Endothelial cell of umbilical vein (primary cell): ENCODE results near the gene FHOD3. TPM values are rescaled to one million over a fixed set of nuclear protein-coding genes. Genes with fewer than 3 reads are reported as not detected.

Source experiments
- BruUV-seq: library from RNA; stranded (reverse); fragments of 400-500 nt; replicated peaks from 2 replicates; lab custom pipeline; 2021; lab: Mats Ljungman, UMichigan
- CTCF ChIA-PET: fragments of 300-600, 350-600 bp; sonication (Branson Sonifier 250); formaldehyde crosslinking; loops from one replicate; lab custom pipeline; 2021; ENCODE audit warnings: antibody characterized with exemption, inconsistent platforms; lab: Charles Lee
- POLR2A ChIA-PET: fragments of 300-600, 350-600 bp; sonication (Branson Sonifier 250); formaldehyde crosslinking; loops from one replicate; lab custom pipeline; 2021; ENCODE audit warnings: antibody characterized with exemption, inconsistent platforms; lab: Charles Lee
- DNase-seq: peaks from one replicate; pipeline ENCODE4 v3.0.0-alpha.2; 2011; ENCODE audit warnings: low read depth, low spot score
- FAIRE-seq: peaks from 2 replicates; lab custom pipeline; 2011; peaks lifted over from hg19 to GRCh38; lab: Jason Lieb, UNC
- H2AFZ ChIP-seq: 2 replicates; pipeline ENCODE4 v1.6.0; 2012; ENCODE audit warnings: low read depth, low read length, control low read depth, inconsistent platforms
- H3K27ac ChIP-seq: 2 replicates; pipeline ENCODE4 v1.5.1; 2011; ENCODE audit warnings: low read depth, mild to moderate bottlenecking, control low read depth, low read length, moderate library complexity; ENCODE audit not compliant: insufficient read depth
- H3K27me3 ChIP-seq, 2 experiments: 2 replicates each; pipeline versions ENCODE4 v1.6.0 to v1.6.1; 2011; ENCODE audit warnings: low read length in 2 of 2, mixed read lengths in 1 of 2; ENCODE audit not compliant: control insufficient read depth in 2 of 2, insufficient read depth in 2 of 2
- H3K36me3 ChIP-seq, 2 experiments: 2 replicates in 1 of 2; 3 replicates in 1 of 2; pipeline ENCODE4 v1.5.1; 2011; ENCODE audit warnings: low read length in 2 of 2, mild to moderate bottlenecking in 1 of 2, moderate library complexity in 1 of 2; ENCODE audit not compliant: control insufficient read depth in 2 of 2, insufficient read depth in 2 of 2; ENCODE audit errors: extremely low read depth in 1 of 2
- H3K4me1 ChIP-seq: 3 replicates; pipeline ENCODE4 v1.5.1; 2011; ENCODE audit warnings: mild to moderate bottlenecking, low read length; ENCODE audit not compliant: control insufficient read depth, insufficient read depth; ENCODE audit errors: extremely low read depth
- H3K4me2 ChIP-seq: 2 replicates; pipeline ENCODE4 v1.6.1; 2011; ENCODE audit warnings: low read length, control low read depth, mixed read lengths; ENCODE audit not compliant: insufficient read depth
- H3K4me3 ChIP-seq, 3 experiments: fragments of 200-600 bp in 1 of 3; sonication (generic), shearing (Covaris generic) in 1 of 3; replicated peaks in 1 of 3; 2 replicates each; pipeline ENCODE4 v1.5.1; 2011 to 2016; ENCODE audit warnings: control low read depth in 3 of 3, low read length in 3 of 3, mild to moderate bottlenecking in 2 of 3, inconsistent platforms in 1 of 3, low read depth in 1 of 3, moderate library complexity in 1 of 3; ENCODE audit not compliant: insufficient read depth in 1 of 3
- H3K79me2 ChIP-seq: 2 replicates; pipeline ENCODE4 v1.6.0; 2012; ENCODE audit warnings: low read length, inconsistent platforms; ENCODE audit not compliant: control insufficient read depth, insufficient read depth
- H3K9ac ChIP-seq: replicated peaks from 2 replicates; pipeline ENCODE3; 2011; ENCODE audit warnings: low read length, control low read depth; ENCODE audit not compliant: insufficient read depth; ENCODE audit errors: extremely low read depth
- H3K9me1 ChIP-seq: replicated peaks from 3 replicates; pipeline ENCODE4 v1.6.0; 2011; ENCODE audit warnings: mild to moderate bottlenecking, low read length; ENCODE audit not compliant: control insufficient read depth, insufficient read depth; ENCODE audit errors: extremely low read depth
- H3K9me3 ChIP-seq: replicated peaks from 2 replicates; pipeline ENCODE4 v1.5.1; 2012; ENCODE audit warnings: low read length, inconsistent platforms; ENCODE audit not compliant: control insufficient read depth, insufficient read depth
- H4K20me1 ChIP-seq: replicated peaks from 2 replicates; pipeline ENCODE3; 2011; ENCODE audit warnings: mild to moderate bottlenecking, low read length; ENCODE audit not compliant: control insufficient read depth, insufficient read depth; ENCODE audit errors: extremely low read depth
- CTCF ChIP-seq, 2 donors: IDR thresholded peaks; 1 replicate in 1 of 2; 2 replicates in 1 of 2; pipeline ENCODE4 v1.5.1; 2011; ENCODE audit warnings: low read length in 2 of 2, mild to moderate bottlenecking in 2 of 2, moderate library complexity in 2 of 2, control low read depth in 1 of 2, inconsistent platforms in 1 of 2, low read depth in 1 of 2; ENCODE audit not compliant: insufficient read depth in 1 of 2; ENCODE audit errors: extremely low read depth in 1 of 2
- EZH2 ChIP-seq: IDR thresholded peaks from 2 replicates; pipeline ENCODE4 v1.6.1; 2012; ENCODE audit warnings: borderline replicate concordance, low read depth, mild to moderate bottlenecking, moderate library complexity, low read length, inconsistent platforms; ENCODE audit not compliant: severe bottlenecking
- FOS ChIP-seq: IDR thresholded peaks from 2 replicates; pipeline ENCODE4 v1.6.1; 2011; ENCODE audit warnings: mild to moderate bottlenecking, low read length, moderate library complexity, borderline replicate concordance; ENCODE audit not compliant: insufficient read depth
- GATA2 ChIP-seq: IDR thresholded peaks from 2 replicates; pipeline ENCODE4 v1.7.0; 2011; ENCODE audit warnings: low read depth, mild to moderate bottlenecking, moderate library complexity, mixed read lengths, low read length; ENCODE audit not compliant: insufficient read length, insufficient read depth
- JUN ChIP-seq: IDR thresholded peaks from 2 replicates; pipeline ENCODE4 v1.6.1; 2011; ENCODE audit warnings: borderline replicate concordance, low read depth; ENCODE audit not compliant: insufficient read length, insufficient read depth
- MAX ChIP-seq: IDR thresholded peaks from 2 replicates; pipeline ENCODE4 v1.6.1; 2011; ENCODE audit not compliant: insufficient read depth, insufficient read length
- MYC ChIP-seq: IDR thresholded peaks from one replicate; pipeline ENCODE4 v1.6.1; 2011; ENCODE audit warnings: mild to moderate bottlenecking, low read depth, low read length
- POLR2A ChIP-seq: IDR thresholded peaks from 2 replicates; pipeline ENCODE4 v1.6.1; 2012; ENCODE audit warnings: low read depth, mild to moderate bottlenecking, control low read depth, low read length
- POLR2AphosphoS5 ChIP-seq: IDR thresholded peaks from 2 replicates; pipeline ENCODE4 v1.6.1; 2012; ENCODE audit warnings: low read depth, mild to moderate bottlenecking, control low read depth, low read length, moderate library complexity; ENCODE audit not compliant: insufficient read depth
- dilution Hi-C: fragments of 300-500 bp; cut with MboI; formaldehyde crosslinking; loops from one replicate; pipeline ENCODE4 v1.15.0; 2019; ENCODE audit warnings: low sequenced_read_pairs; ENCODE audit not compliant: extremely low pct_ligation_motif_present
- intact Hi-C: fragments of 100-400 bp; cut with micrococcal nuclease; formaldehyde crosslinking; loops from one replicate; pipeline ENCODE4 v1.10.0; 2022
- polyA plus RNA-seq, 4 experiments: library from polyadenylated mRNA; depleted of rRNA in 3 of 4; stranded (reverse) in 3 of 4; unstranded in 1 of 4; fragments of >200 nt; gene quantifications; 2 replicates each; pipeline versions ENCODE4 v1.2.1 to v1.2.3, GENCODE V29; 2011 to 2012; ENCODE audit warnings: missing spikeins in 1 of 4
- total RNA-seq: library from RNA; stranded (reverse); gene quantifications from 2 replicates; pipeline ENCODE4 v1.2.3, GENCODE V29; 2021

Gene FHOD3
- total and polyA plus RNA-seq, 2 donors (not counting 3 experiments of a cell fraction or from before 2014, with no cell fraction given): 0.06 to 1.5 TPM

DNA sequence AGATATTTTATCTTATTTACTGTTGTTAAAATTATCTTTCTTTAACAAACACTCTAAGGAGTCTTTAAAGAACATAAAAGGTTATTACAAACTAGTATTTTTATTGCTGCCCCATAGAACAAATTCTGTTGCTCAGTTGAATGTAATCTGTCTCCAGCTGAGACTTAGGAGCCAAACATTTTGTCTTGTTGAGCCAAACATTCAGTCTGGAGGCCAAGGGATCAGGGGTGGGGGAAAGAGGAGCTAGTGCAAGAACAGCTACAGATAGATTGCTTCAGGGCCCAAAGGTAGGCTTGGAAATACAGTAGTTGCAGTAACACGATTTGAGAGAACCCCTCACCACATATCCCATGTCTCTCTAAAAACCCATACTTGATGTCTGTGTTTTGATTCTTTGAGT is 480.1 kb downstream of the FHOD3 start:
- no peak for FAIRE-seq
- Histone ChIP-seq H3K4me3 (no peak overlapping the region), H2AFZ (no peak overlapping the region), H3K9me3 (no peaks in the 10 kb centered on the region), H3K36me3 (peaks cover 0 to 2% of the 10 kb centered on the region in 2 experiments), H4K20me1 (no peaks in the 10 kb centered on the region), H3K9ac (no peak overlapping the region), H3K79me2 (no peaks in the 10 kb centered on the region), H3K9me1 (no peaks in the 10 kb centered on the region), H3K27me3 (no peaks in the 10 kb centered on the region), H3K4me2 (no peak overlapping the region), H3K27ac (no peak overlapping the region), H3K4me1 (no peaks in the 10 kb centered on the region)
- dilution Hi-C loops (no loop called here), intact Hi-C loops (no loop called here)
- DNase-seq: no peak
- CTCF ChIA-PET: interaction anchor here (1.5 kb wide), 1 partner anchor 10 kb away, joined by 4 read pairs; no protein-coding TSS in a partner anchor
- no TSS peak for BruUV-seq
- TF ChIP-seq JUN (no peak), CTCF (IDR thresholded peaks at IDR 0.05; ENCODE audit: extremely low read depth in 1 of 2, insufficient read depth in 1 of 2, low read depth in 1 of 2, low read length in 2 of 2) (no peak), POLR2AphosphoS5 (no peak), EZH2 (no peak), MAX (no peak), POLR2A (no peak), FOS (no peak), MYC (no peak), GATA2 (no peak)
- POLR2A ChIA-PET: no interaction called here
